GM12878 (cell line): ENCODE data around the gene FCRL2. TPM values are rescaled to one million over a fixed set of nuclear protein-coding genes. Genes with fewer than 3 reads are reported as not detected.

Experiments used
- ATAC-seq: fragments of 200-7000 bp; cut with Tn5 transposase; 3 replicates; pipeline ENCODE4 v1.9.1; 2020; ENCODE audit warnings: mild to moderate bottlenecking, moderate library complexity
- BruUV-seq: library from RNA; stranded (reverse); fragments of 400-500 nt; replicated peaks from 2 replicates; lab custom pipeline; 2021; lab: Mats Ljungman, UMichigan
- CTCF ChIA-PET: fragments of 300-600 bp; sonication (Branson Sonifier 250); formaldehyde crosslinking; extraction: SDS; loops from one replicate; lab custom pipeline; 2021; ENCODE audit warnings: inconsistent platforms; lab: Yijun Ruan, JAX
- POLR2A ChIA-PET: fragments of 350-600 bp; formaldehyde crosslinking; extraction: SDS; loops from one replicate; lab custom pipeline; 2021; ENCODE audit warnings: inconsistent platforms; lab: Charles Lee
- RAD21 ChIA-PET: fragments of 300-600 bp; sonication (Branson Sonifier 250); formaldehyde crosslinking; loops from one replicate; lab custom pipeline; 2023; ENCODE audit warnings: antibody characterized with exemption; ENCODE audit not compliant: unreplicated experiment; lab: Charles Lee
- SMC1A ChIA-PET: fragments of 300-600 bp; sonication (Branson Sonifier 250); formaldehyde crosslinking; loops from one replicate; lab custom pipeline; 2023; ENCODE audit not compliant: unreplicated experiment, uncharacterized antibody; lab: Charles Lee
- DNase-seq: peaks from one replicate; pipeline ENCODE4 v3.0.0-alpha.2; 2011; ENCODE audit warnings: low read depth, low spot score
- FAIRE-seq: peaks from 3 replicates; lab custom pipeline; 2011; peaks lifted over from hg19 to GRCh38; lab: Jason Lieb, UNC
- H2AFZ ChIP-seq: 2 replicates; pipeline ENCODE4 v1.6.0; 2011; ENCODE audit warnings: low read depth, low read length, control low read depth; ENCODE audit not compliant: control insufficient read depth
- H3K27ac ChIP-seq: 2 replicates; pipeline ENCODE4 v1.5.1; 2011; ENCODE audit warnings: control low read depth; ENCODE audit not compliant: control insufficient read depth, insufficient read depth
- H3K27me3 ChIP-seq, 2 experiments: replicated peaks in 1 of 2; 2 replicates each; pipeline versions ENCODE4 v1.6.0 to v1.6.1; 2011; ENCODE audit warnings: low read length in 1 of 2; ENCODE audit not compliant: control insufficient read depth in 2 of 2, insufficient read depth in 2 of 2
- H3K36me3 ChIP-seq, 2 experiments: 2 replicates each; pipeline ENCODE4 v1.5.1; 2011; ENCODE audit warnings: low read length in 1 of 2; ENCODE audit not compliant: control insufficient read depth in 2 of 2, insufficient read depth in 2 of 2
- H3K4me1 ChIP-seq: 2 replicates; pipeline ENCODE4 v1.6.1; 2011; ENCODE audit warnings: mild to moderate bottlenecking, low read length, moderate library complexity, mixed read lengths; ENCODE audit not compliant: control insufficient read depth, insufficient read depth
- H3K4me2 ChIP-seq: 2 replicates; pipeline ENCODE4 v1.6.0; 2011; ENCODE audit warnings: control low read depth; ENCODE audit not compliant: control insufficient read depth, insufficient read depth
- H3K4me3 ChIP-seq: fragments of 200-600 bp; sonication (generic); 2 replicates; pipeline ENCODE4 v1.5.1; 2016
- H3K79me2 ChIP-seq: 2 replicates; pipeline ENCODE4 v1.6.0; 2011; ENCODE audit warnings: low read length; ENCODE audit not compliant: control insufficient read depth, insufficient read depth
- H3K9ac ChIP-seq: 2 replicates; pipeline ENCODE4 v1.8.0; 2011; ENCODE audit warnings: low read length, control low read depth, mixed read lengths; ENCODE audit not compliant: control insufficient read depth, insufficient read depth
- H3K9me3 ChIP-seq: replicated peaks from 3 replicates; pipeline ENCODE4 v1.5.1; 2011; ENCODE audit warnings: mild to moderate bottlenecking, low read length; ENCODE audit not compliant: control insufficient read depth, insufficient read depth
- H4K20me1 ChIP-seq: 2 replicates; pipeline ENCODE4 v1.6.0; 2011; ENCODE audit not compliant: control insufficient read depth, insufficient read depth
- BRCA1 ChIP-seq: IDR thresholded peaks from 2 replicates; pipeline ENCODE4 v1.6.1; 2011; ENCODE audit warnings: low read depth, low read length, improper control_type of control experiment
- EED ChIP-seq: sonication (generic); IDR thresholded peaks from 2 replicates; pipeline ENCODE4 v1.6.1; 2016; ENCODE audit warnings: antibody characterized with exemption, low read depth
- ETV6 ChIP-seq, 2 experiments: fragments of 450-650 bp in 1 of 2; IDR thresholded peaks in 1 of 2; conservative IDR thresholded peaks in 1 of 2; 2 replicates each; pipeline ENCODE4 v1.6.1; 2014; ENCODE audit warnings: antibody characterized with exemption in 1 of 2, borderline replicate concordance in 1 of 2, low read depth in 1 of 2, mild to moderate bottlenecking in 1 of 2, moderate library complexity in 1 of 2
- IRF5 ChIP-seq: fragments of 450-650 bp; IDR thresholded peaks from 2 replicates; pipeline ENCODE4 v1.6.1; 2017; ENCODE audit warnings: borderline replicate concordance
- MTA2 ChIP-seq: fragments of 450-650 bp; IDR thresholded peaks from 2 replicates; pipeline ENCODE4 v1.6.1; 2016; ENCODE audit warnings: low read depth, mild to moderate bottlenecking, moderate library complexity
- NFYB ChIP-seq: IDR thresholded peaks from 2 replicates; pipeline ENCODE4 v1.6.1; 2011; ENCODE audit warnings: low read depth, mild to moderate bottlenecking, low read length, improper control_type of control experiment, moderate library complexity; ENCODE audit not compliant: insufficient read depth
- WGBS: methylation state at CpG from one replicate; pipeline ENCODE4 v1.1.6; 2016; ENCODE audit warnings: low lambda C conversion rate; ENCODE audit not compliant: insufficient replicate concordance, insufficient coverage; ENCODE audit errors: missing lambda C conversion rate; 5-methylcytosine and 5-hydroxymethylcytosine counted together
- in situ Hi-C: fragments of 300-500 bp; cut with MboI; formaldehyde crosslinking; loops from 9 replicates; pipeline ENCODE4 v1.14.3; 2018; ENCODE audit warnings: mixed read lengths
- intact Hi-C: fragments of 100-400 bp; cut with micrococcal nuclease; formaldehyde crosslinking; loops from one replicate; pipeline ENCODE4 v1.14.2; 2022; ENCODE audit not compliant: unreplicated experiment
- polyA plus RNA-seq, 11 experiments: library from polyadenylated mRNA; depleted of rRNA in 4 of 11; unstranded in 6 of 11; stranded (reverse) in 5 of 11; fragments of >200 nt; fragmentation: Nextera tagmentation in 4 of 11; fragmentation: Illumina TruSeq in 1 of 11; extraction: Ambion mirVana in 4 of 11; extraction: Trizol in 1 of 11; gene quantifications; 1 replicate in 1 of 11; 2 replicates in 10 of 11; pipeline versions ENCODE4 v1.2.1 to v1.2.3, GENCODE V29; 2011 to 2016; ENCODE audit warnings: inconsistent platforms in 2 of 11, missing spikeins in 2 of 11, low read depth in 1 of 11
- total RNA-seq, 4 experiments: library from RNA; depleted of rRNA in 3 of 4; stranded (reverse); fragments of >200 nt in 3 of 4; fragmentation: Illumina TruSeq in 1 of 4; extraction: Trizol in 1 of 4; gene quantifications; 2 replicates each; pipeline versions ENCODE4 v1.2.1 to v1.2.3, GENCODE V29; 2013 to 2021

FCRL2 gene
- total and polyA plus RNA-seq, 10 of the 15 experiments (the other 5 are each of a cell fraction or from before 2014, with no cell fraction given) = 0.07 to 7.3 (median 0.61) TPM

GRCh38 chr1:157702308-157702825 lies 74.6 kb downstream of the FCRL2 start:
- ChIA-PET SMC1A (no interaction called here), RAD21 (no interaction called here), POLR2A (no interaction called here), CTCF (no interaction called here)
- H4K20me1 ChIP-seq = no peaks in the 10 kb centered on the region
- H3K9ac ChIP-seq = no peak overlapping the region
- H3K79me2 ChIP-seq = no peaks in the 10 kb centered on the region
- no peaks in the 10 kb centered on the region for H3K36me3 ChIP-seq
- 22% methylated on average over 5 of the region's 5 CpGs for WGBS
- no peak for ATAC-seq
- peaks cover 1 to 10% of the 10 kb centered on the region in 2 experiments for H3K27me3 ChIP-seq
- no peak for DNase-seq
- no peaks in the 10 kb centered on the region for H3K9me3 ChIP-seq
- no peak overlapping the region for H3K4me3 ChIP-seq
- TF ChIP-seq BRCA1 (no peak), NFYB (no peak), IRF5 (no peak), ETV6 (conservative IDR thresholded peaks at IDR 0.05 in 1 of 2, IDR thresholded peaks at IDR 0.05 in 1 of 2; ENCODE audit: borderline replicate concordance in 1 of 2, low read depth in 1 of 2) (no peak)
- intact Hi-C loops = no loop called here
- no peak overlapping the region for H3K4me2 ChIP-seq
- no peak overlapping the region for H2AFZ ChIP-seq
- no peak overlapping the region for H3K27ac ChIP-seq
- in situ Hi-C loops = no loop called here
- peaks cover 3% of the 10 kb centered on the region; the same call in 1 of the 2 replicates for H3K4me1 ChIP-seq
- no peak for FAIRE-seq
- BruUV-seq = no TSS peak

GRCh38 chr1:157700732-157701131 lies 76.2 kb downstream of the FCRL2 start, which contains the start of gene FCRL3:
Gene FCRL3, minus strand, starts transcription at chr1:157700769. Its CDS starts 280 bp downstream, at chr1:157700489.
- H2AFZ ChIP-seq = no peak within 1 kb of the TSS
- no peak within 1 kb of the TSS for H3K4me2 ChIP-seq
- no peak within 1 kb of the TSS for H3K27ac ChIP-seq
- no peak for DNase-seq
- WGBS = 66% methylated on average over 4 of the region's 4 CpGs
- no peak for ATAC-seq
- no peak within 1 kb of the TSS for H3K9ac ChIP-seq
- ChIA-PET POLR2A (no interaction called here), SMC1A (interaction anchor here (1.1 to 1.3 kb wide), 2 partner anchors 120 to 195 kb away, joined by 3 read pairs; no protein-coding TSS in a partner anchor), RAD21 (interaction anchor here (0.7 to 0.9 kb wide), 2 partner anchors 74 to 104 kb away, joined by 3 read pairs; no protein-coding TSS in a partner anchor)
- in situ Hi-C loops = no loop called here
- no peaks in the 10 kb centered on the region for H3K36me3 ChIP-seq
- H3K4me3 ChIP-seq = no peak within 1 kb of the TSS
- no peak for FAIRE-seq
- H3K79me2 ChIP-seq = no peaks in the 10 kb centered on the region
- peaks cover 3% of the 10 kb centered on the region; the same call in 1 of the 2 replicates for H3K4me1 ChIP-seq
- no TSS peak for BruUV-seq
- no peaks in the 10 kb centered on the region for H3K9me3 ChIP-seq
- no peaks in the 10 kb centered on the region for H4K20me1 ChIP-seq
- H3K27me3 ChIP-seq = peaks cover 3 to 10% of the 10 kb centered on the region in 2 experiments
- TF ChIP-seq MTA2 (peak; percentile 30; the same call in 1 of the 2 replicates), EED (no peak)
- TF ChIP-seq, all 136 proteins: peak for 1
- intact Hi-C loops = no loop called here
- CTCF ChIA-PET = interaction anchor here (3.0 kb wide), 1 partner anchor 120 kb away, joined by 17 read pairs; no protein-coding TSS in a partner anchor
